Measurements from ENCODE around the gene FAM217B. TPM values are rescaled to one million over a fixed set of nuclear protein-coding genes. Genes with fewer than 3 reads are reported as not detected.
"Not testable (repeated sequence)": the region's sequence is repeated elsewhere in the genome, so short reads cannot be mapped to it uniquely, and the experiment has no call there.

FAM217B gene
- polyA plus RNA-seq, 3 donors, result 5.3 to 18.3 (median 18.1) TPM

- peak in 2 of 3 donors; percentile 38 to 48 for DNase-seq
- intact Hi-C loops (cut with micrococcal nuclease), result no loop called here
Measured at GRCh38 chr20:59955131-59955796, 15.1 kb downstream of the FAM217B start.

GRCh38 chr20:59957568-59957967 lies 17.4 kb downstream of the FAM217B start:
- H3K4me3 ChIP-seq (replicated peaks in 1 of 3; ENCODE audit: low read depth in 2 of 3, low read length in 3 of 3); H2AFZ ChIP-seq (ENCODE audit: insufficient read depth, low read depth, low read length, poor library complexity, severe bottlenecking); H4K20me1 ChIP-seq (ENCODE audit: insufficient read depth, low read length); intact Hi-C loops (cut with micrococcal nuclease); H3K4me3 Mint-ChIP-seq; DNase-seq; H3K4me2 ChIP-seq (replicated peaks; ENCODE audit: extremely low read depth, low read length, poor library complexity, severe bottlenecking); H3K9ac ChIP-seq (ENCODE audit: insufficient read depth, low read length, poor library complexity, severe bottlenecking); H3K27ac Mint-ChIP-seq; H3K27me3 ChIP-seq (ENCODE audit: control insufficient read depth in 2 of 2, insufficient read depth in 2 of 2, low read length in 2 of 2); H3K9me3 Mint-ChIP-seq; H3K79me2 ChIP-seq (ENCODE audit: insufficient read depth, low read length); H3K27me3 Mint-ChIP-seq (ENCODE audit: low read depth in 3 of 3); H3K9me3 ChIP-seq (replicated peaks in 1 of 2; ENCODE audit: control insufficient read depth in 1 of 2, insufficient read depth in 1 of 2, low read length in 2 of 2); H3K27ac ChIP-seq (ENCODE audit: low read depth in 1 of 2, low read length in 2 of 2); H3K36me3 ChIP-seq (replicated peaks in 1 of 2; ENCODE audit: control insufficient read depth in 1 of 2, insufficient read depth in 2 of 2, low read length in 2 of 2): not testable (repeated sequence)
- Mint-ChIP-seq H3K4me1 (peaks cover 23% of the 10 kb centered on the region), H3K36me3 (peaks cover 8 to 19% of the 10 kb centered on the region in 2 donors)
- H3K4me1 ChIP-seq (ENCODE audit: control insufficient read depth in 1 of 2, insufficient read depth in 2 of 2, low read length in 2 of 2), result peaks cover 10 to 11% of the 10 kb centered on the region in 2 donors

More at GRCh38 chr20:59955131-59955796, 15.1 kb downstream of the FAM217B start:
- peaks cover 21 to 33% of the 10 kb centered on the region in 2 donors for H3K36me3 Mint-ChIP-seq
- no peaks in the 10 kb centered on the region for H3K9me3 Mint-ChIP-seq
- peak overlapping the region in 3 of 7 donors; percentile 16 to 50 (median 43) for H3K27ac Mint-ChIP-seq
- Histone ChIP-seq H3K79me2 (ENCODE audit: insufficient read depth, low read length) (no peaks in the 10 kb centered on the region), H3K36me3 (replicated peaks in 1 of 2; ENCODE audit: control insufficient read depth in 1 of 2, insufficient read depth in 2 of 2, low read length in 2 of 2) (peaks cover 8 to 19% of the 10 kb centered on the region in 2 donors), H3K4me2 (replicated peaks; ENCODE audit: extremely low read depth, low read length, poor library complexity, severe bottlenecking) (no peak overlapping the region), H3K27me3 (ENCODE audit: control insufficient read depth in 2 of 2, insufficient read depth in 2 of 2, low read length in 2 of 2) (no peaks in the 10 kb centered on the region), H3K4me3 (replicated peaks in 1 of 3; ENCODE audit: low read depth in 2 of 3, low read length in 3 of 3) (no peak overlapping the region), H4K20me1 (ENCODE audit: insufficient read depth, low read length) (no peaks in the 10 kb centered on the region), H3K27ac (ENCODE audit: low read depth in 1 of 2, low read length in 2 of 2) (no peak overlapping the region), H3K9ac (ENCODE audit: insufficient read depth, low read length, poor library complexity, severe bottlenecking) (no peak overlapping the region), H3K9me3 (replicated peaks in 1 of 2; ENCODE audit: control insufficient read depth in 1 of 2, insufficient read depth in 1 of 2, low read length in 2 of 2) (no peaks in the 10 kb centered on the region), H2AFZ (ENCODE audit: insufficient read depth, low read depth, low read length, poor library complexity, severe bottlenecking) (peak overlapping the region; percentile 23), H3K4me1 (ENCODE audit: control insufficient read depth in 1 of 2, insufficient read depth in 2 of 2, low read length in 2 of 2) (peaks cover 8 to 11% of the 10 kb centered on the region in 2 donors)
- peaks cover 0 to 3% (median 3%) of the 10 kb centered on the region in 3 donors for H3K27me3 Mint-ChIP-seq (ENCODE audit: low read depth in 3 of 3)
- 25% methylated on average over 1 of the region's 8 CpGs for WGBS (ENCODE audit: insufficient coverage)
- TF ChIP-seq CTCF (IDR thresholded peaks at IDR 0.05), result peak; percentile 43
- H3K4me3 Mint-ChIP-seq, result no peak overlapping the region
- peaks cover 15% of the 10 kb centered on the region for H3K4me1 Mint-ChIP-seq
